ENCODE data around the gene PLSCR3.

DNA sequence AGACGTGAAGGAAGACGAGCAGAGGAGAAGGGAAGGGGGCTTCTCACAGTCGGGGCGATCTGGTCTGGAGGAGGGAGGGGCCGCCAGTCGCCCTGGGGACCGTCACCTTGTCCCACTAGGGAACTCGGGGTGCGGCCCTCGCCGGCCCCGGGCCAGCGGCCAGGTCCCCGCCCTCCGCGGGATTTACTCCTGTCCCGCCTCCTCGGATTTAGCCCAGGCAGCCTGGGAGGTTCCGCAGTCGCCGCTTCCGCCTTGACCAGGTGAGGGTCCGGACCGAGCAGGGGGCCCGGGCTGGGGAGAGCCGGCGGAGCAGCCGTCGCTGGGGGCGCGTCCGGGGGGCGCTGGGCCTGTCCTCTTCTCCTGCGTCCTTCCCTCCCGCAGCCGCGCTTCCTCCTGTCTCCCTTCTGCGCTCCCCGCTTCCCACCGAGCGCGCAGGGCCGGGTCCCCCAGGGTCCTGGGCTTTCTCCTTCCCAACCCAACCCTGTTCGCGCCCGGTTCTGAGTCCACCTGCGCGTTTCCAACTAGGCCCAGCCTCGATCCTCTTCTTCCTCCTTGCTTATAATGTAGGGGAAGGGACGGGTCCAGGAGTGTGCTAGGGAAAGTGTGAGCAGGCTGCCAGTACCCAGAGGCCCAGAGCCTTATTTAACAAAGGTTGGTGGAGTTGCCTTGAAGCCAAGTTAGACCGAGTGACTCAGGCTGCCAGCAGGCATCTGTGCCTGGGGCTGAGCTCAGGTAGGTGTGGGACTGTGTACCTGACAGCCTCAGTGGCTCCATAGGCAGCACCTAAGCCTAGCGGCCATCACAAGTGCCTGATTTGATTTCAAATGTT, 13.3 kb downstream of the PLSCR3 start, which contains the start of gene TNK1:
- TF ChIP-seq, protein P1, sequence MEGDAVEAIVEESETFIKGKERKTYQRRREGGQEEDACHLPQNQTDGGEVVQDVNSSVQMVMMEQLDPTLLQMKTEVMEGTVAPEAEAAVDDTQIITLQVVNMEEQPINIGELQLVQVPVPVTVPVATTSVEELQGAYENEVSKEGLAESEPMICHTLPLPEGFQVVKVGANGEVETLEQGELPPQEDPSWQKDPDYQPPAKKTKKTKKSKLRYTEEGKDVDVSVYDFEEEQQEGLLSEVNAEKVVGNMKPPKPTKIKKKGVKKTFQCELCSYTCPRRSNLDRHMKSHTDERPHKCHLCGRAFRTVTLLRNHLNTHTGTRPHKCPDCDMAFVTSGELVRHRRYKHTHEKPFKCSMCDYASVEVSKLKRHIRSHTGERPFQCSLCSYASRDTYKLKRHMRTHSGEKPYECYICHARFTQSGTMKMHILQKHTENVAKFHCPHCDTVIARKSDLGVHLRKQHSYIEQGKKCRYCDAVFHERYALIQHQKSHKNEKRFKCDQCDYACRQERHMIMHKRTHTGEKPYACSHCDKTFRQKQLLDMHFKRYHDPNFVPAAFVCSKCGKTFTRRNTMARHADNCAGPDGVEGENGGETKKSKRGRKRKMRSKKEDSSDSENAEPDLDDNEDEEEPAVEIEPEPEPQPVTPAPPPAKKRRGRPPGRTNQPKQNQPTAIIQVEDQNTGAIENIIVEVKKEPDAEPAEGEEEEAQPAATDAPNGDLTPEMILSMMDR (conservative IDR thresholded peaks at IDR 0.05; ENCODE audit: low read length), result no peak
- TF ChIP-seq EZH2phosphoT487 (IDR thresholded peaks at IDR 0.05; ENCODE audit: borderline replicate concordance), result no peak

Data from Loucy (cell line).